Vagina (tissue), 2 donors: ENCODE results near the gene KRTAP10-6.

Experiments used
- CTCF ChIP-seq, 3 experiments: fragments of 450-650 bp in 2 of 3; fragments of 200-600 bp in 1 of 3; sonication (generic) in 1 of 3; IDR thresholded peaks; one replicate each; pipeline ENCODE4 v1.5.1; 2017 to 2019; ENCODE audit warnings: antibody characterized with exemption in 3 of 3, mild to moderate bottlenecking in 2 of 3, moderate library complexity in 2 of 3
- POLR2A ChIP-seq, 2 donors: fragments of 450-650 bp; IDR thresholded peaks; one replicate each; pipeline ENCODE4 v1.6.1; 2017; ENCODE audit warnings: antibody characterized with exemption in 2 of 2, mild to moderate bottlenecking in 2 of 2, moderate library complexity in 2 of 2

- TF ChIP-seq POLR2A (IDR thresholded peaks at IDR 0.05) = no peak
- no peak for TF ChIP-seq CTCF (IDR thresholded peaks at IDR 0.05)
Measured at GRCh38 chr21:44612669-44613229, 20.4 kb upstream of the KRTAP10-6 start.
